HTR-8/SVneo (cell line): ENCODE data around the gene RNU1-2.
"Not testable (repeated sequence)": the region's sequence is repeated elsewhere in the genome, so short reads cannot be mapped to it uniquely, and the experiment has no call there.

Experiments
- DNase-seq: peaks from one replicate; pipeline ENCODE4 v3.0.0; 2011; ENCODE audit warnings: low spot score, mixed read lengths; ENCODE audit not compliant: insufficient read length
- FAIRE-seq: peaks from 2 replicates; lab custom pipeline; 2011; peaks lifted over from hg19 to GRCh38; lab: Jason Lieb, UNC

Gene RNU1-2

GRCh38 chr1:16905868-16906702, 10.3 kb downstream of the RNU1-2 start:
- no peak for DNase-seq
- no peak for FAIRE-seq

GRCh38 chr1:16906873-16907272, 11.1 kb downstream of the RNU1-2 start:
- no peak for FAIRE-seq
- DNase-seq = no peak

GRCh38 chr1:16907870-16908758, 12.3 kb downstream of the RNU1-2 start:
- FAIRE-seq (no peak), DNase-seq (no peak)

- FAIRE-seq, DNase-seq: not testable (repeated sequence)
Observed at GRCh38 chr1:16911851-16912721, 16.3 kb downstream of the RNU1-2 start.

- not testable (repeated sequence) for DNase-seq, FAIRE-seq
Observed at GRCh38 chr1:16912742-16913141, 17.0 kb downstream of the RNU1-2 start.

- FAIRE-seq = no peak
- DNase-seq = no peak
Observed at GRCh38 chr1:16913181-16913832, 17.5 kb downstream of the RNU1-2 start.

GRCh38 chr1:16913833-16914662, 18.3 kb downstream of the RNU1-2 start:
- FAIRE-seq (peak; percentile 65), DNase-seq (peak; percentile 88)

- not testable (repeated sequence) for DNase-seq, FAIRE-seq
Observed at GRCh38 chr1:16914928-16915626, 19.3 kb downstream of the RNU1-2 start.

- no peak for FAIRE-seq
- no peak for DNase-seq
Observed at GRCh38 chr1:16915627-16915973, 19.8 kb downstream of the RNU1-2 start.

GRCh38 chr1:16916036-16916880, 20.5 kb downstream of the RNU1-2 start:
- DNase-seq, FAIRE-seq: not testable (repeated sequence)

- DNase-seq (no peak), FAIRE-seq (no peak)
Observed at GRCh38 chr1:16918371-16918770, 22.6 kb downstream of the RNU1-2 start.

- DNase-seq, FAIRE-seq: not testable (repeated sequence)
Observed at GRCh38 chr1:16918936-16919665, 23.3 kb downstream of the RNU1-2 start.

- DNase-seq (no peak), FAIRE-seq (no peak)
Observed at GRCh38 chr1:16920951-16921350, 25.2 kb downstream of the RNU1-2 start.

GRCh38 chr1:16921391-16922185, 25.8 kb downstream of the RNU1-2 start, which contains the start of gene CROCC:
CROCC (plus strand) TSS chr1:16921931; CDS start chr1:16922019, 88 bp downstream.
- DNase-seq (no peak), FAIRE-seq (peak; percentile 49)

- FAIRE-seq = no peak
- no peak for DNase-seq
Observed at GRCh38 chr1:16922466-16922865, 26.7 kb downstream of the RNU1-2 start.
